Measurements from ENCODE around the gene CSRNP2. TPM values are rescaled to one million over a fixed set of nuclear protein-coding genes. Genes with fewer than 3 reads are reported as not detected.

Gene CSRNP2
- total and polyA plus RNA-seq, 2 donors: 15.7 to 22.6 TPM

- H3K27ac ChIP-seq (ENCODE audit: low read depth): no peak overlapping the region
- no peak overlapping the region for H3K4me3 ChIP-seq (ENCODE audit: low read depth, low read length)
- no peaks in the 10 kb centered on the region for H3K4me1 ChIP-seq (ENCODE audit: insufficient read depth)
- 57% methylated on average over 5 of the region's 5 CpGs for WGBS
- H3K36me3 ChIP-seq (ENCODE audit: insufficient read depth): no peaks in the 10 kb centered on the region
- no peak for DNase-seq (ENCODE audit: extremely low spot score)
Observed at GRCh38 chr12:51012570-51013236, 70.7 kb downstream of the CSRNP2 start.

- Histone ChIP-seq H3K36me3 (ENCODE audit: insufficient read depth) (no peaks in the 10 kb centered on the region), H3K27ac (ENCODE audit: low read depth) (no peak overlapping the region), H3K4me3 (ENCODE audit: low read depth, low read length) (no peak overlapping the region), H3K4me1 (ENCODE audit: insufficient read depth) (no peaks in the 10 kb centered on the region)
- 78% methylated on average over 4 of the region's 4 CpGs for WGBS
- DNase-seq (ENCODE audit: extremely low spot score): no peak
Observed at GRCh38 chr12:51011955-51012354, 71.4 kb downstream of the CSRNP2 start.

Small RNA genes lying within 50 kb of the gene (small RNA-seq; reads per million reads assigned to genes)
- gene RNU6-1273P (not detected), gene RNU6-87P (not detected)

Other genes with a start within 250 kb of the CSRNP2 start
- not detected for gene TMPRSS12, start 240.7 kb downstream of the CSRNP2 start, total RNA-seq
- not detected for gene TMPRSS12, start 240.7 kb downstream of the CSRNP2 start, polyA plus RNA-seq
- gene HIGD1C, start 131.1 kb downstream of the CSRNP2 start, total RNA-seq: not detected
- not detected for gene HIGD1C, start 131.1 kb downstream of the CSRNP2 start, polyA plus RNA-seq
- 78.3 TPM for gene SLC11A2, start 57.2 kb downstream of the CSRNP2 start, total RNA-seq
- gene SLC11A2, start 57.2 kb downstream of the CSRNP2 start, polyA plus RNA-seq: 21.5 TPM
- gene LETMD1, start 35.3 kb downstream of the CSRNP2 start, total RNA-seq: 61.4 TPM
- gene LETMD1, start 35.3 kb downstream of the CSRNP2 start, polyA plus RNA-seq: 63.3 TPM
- gene TFCP2, start 89.5 kb upstream of the CSRNP2 start, total RNA-seq: 20.8 TPM
- gene TFCP2, start 89.5 kb upstream of the CSRNP2 start, polyA plus RNA-seq: 21.5 TPM
- 4.3 TPM for gene POU6F1, start 134.5 kb upstream of the CSRNP2 start, total RNA-seq
- gene POU6F1, start 134.5 kb upstream of the CSRNP2 start, polyA plus RNA-seq: 10.6 TPM
- gene DAZAP2, start 155.2 kb upstream of the CSRNP2 start, total RNA-seq: 89.1 TPM
- 487 TPM for gene DAZAP2, start 155.2 kb upstream of the CSRNP2 start, polyA plus RNA-seq
- gene SMAGP, start 186.8 kb upstream of the CSRNP2 start, total RNA-seq: 13.4 TPM
- 10.0 TPM for gene SMAGP, start 186.8 kb upstream of the CSRNP2 start, polyA plus RNA-seq
- 2.3 TPM for gene BIN2, start 240.6 kb upstream of the CSRNP2 start, total RNA-seq
- gene BIN2, start 240.6 kb upstream of the CSRNP2 start, polyA plus RNA-seq: 3.4 TPM

Measured in urinary bladder (tissue), 4 donors.